SH-SY5Y (cell line): Measurements from ENCODE around the gene CD40LG.

ENCODE experiments used
- GATA2 ChIP-seq: IDR thresholded peaks from 2 replicates; pipeline ENCODE4 v1.6.1; 2011; ENCODE audit warnings: mild to moderate bottlenecking, low read depth, low read length
- GATA3 ChIP-seq: IDR thresholded peaks from 2 replicates; pipeline ENCODE4 v1.6.1; 2011; ENCODE audit warnings: low read depth, mild to moderate bottlenecking, low read length, moderate library complexity

Gene CD40LG

DNA sequence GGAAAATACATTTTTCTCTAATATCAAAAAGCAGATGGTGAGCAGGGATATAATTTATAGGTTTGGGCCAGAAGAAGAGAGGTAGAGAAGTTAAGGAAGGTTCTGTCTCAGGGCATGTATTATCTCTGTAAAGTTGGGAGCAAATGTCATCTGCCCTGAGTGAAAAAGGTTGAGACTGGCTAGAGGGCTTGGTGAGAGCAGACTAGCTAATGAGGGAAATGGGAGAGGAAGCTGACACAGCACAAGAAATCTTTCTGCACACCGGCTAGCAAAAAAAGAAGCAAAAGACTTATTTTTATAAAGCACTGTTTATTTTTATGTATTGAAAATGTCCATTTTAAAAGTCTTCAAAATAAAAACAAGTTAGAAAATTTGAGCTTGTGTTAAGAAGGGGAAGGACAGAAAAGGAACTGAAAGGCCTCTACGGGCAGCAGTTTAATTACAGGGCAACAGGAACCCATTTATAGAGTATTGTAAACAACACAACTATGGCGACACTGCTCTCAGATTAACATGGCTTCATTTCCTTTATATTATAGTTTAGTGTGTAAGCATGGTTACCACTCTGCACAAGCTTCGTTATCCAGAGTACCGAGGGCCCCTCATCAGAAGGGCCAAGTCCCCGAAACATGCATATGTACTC, 17.4 kb downstream of the CD40LG start:
- TF ChIP-seq GATA3, result no peak
- TF ChIP-seq GATA2, result no peak

DNA sequence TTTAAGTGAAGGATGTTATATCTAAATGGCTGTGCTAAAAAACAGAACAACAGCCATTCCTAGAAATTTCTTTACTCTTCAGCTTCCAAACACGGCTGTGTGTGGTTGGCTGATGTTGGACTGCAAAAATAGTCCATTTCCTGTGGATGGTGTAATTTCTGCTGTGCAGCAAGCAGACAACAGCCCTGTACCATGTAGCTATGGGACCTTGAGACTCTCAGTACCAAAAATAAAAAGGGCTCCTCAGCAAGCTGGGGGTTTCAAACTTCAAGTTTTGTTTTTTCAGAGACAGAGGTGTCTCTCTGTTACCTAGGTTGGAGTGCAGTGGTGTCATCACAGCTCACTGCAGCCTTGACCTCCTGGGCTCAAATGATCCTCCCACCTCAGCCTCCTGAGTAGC, 18.1 kb downstream of the CD40LG start:
- TF ChIP-seq GATA3 (no peak), GATA2 (no peak)

DNA sequence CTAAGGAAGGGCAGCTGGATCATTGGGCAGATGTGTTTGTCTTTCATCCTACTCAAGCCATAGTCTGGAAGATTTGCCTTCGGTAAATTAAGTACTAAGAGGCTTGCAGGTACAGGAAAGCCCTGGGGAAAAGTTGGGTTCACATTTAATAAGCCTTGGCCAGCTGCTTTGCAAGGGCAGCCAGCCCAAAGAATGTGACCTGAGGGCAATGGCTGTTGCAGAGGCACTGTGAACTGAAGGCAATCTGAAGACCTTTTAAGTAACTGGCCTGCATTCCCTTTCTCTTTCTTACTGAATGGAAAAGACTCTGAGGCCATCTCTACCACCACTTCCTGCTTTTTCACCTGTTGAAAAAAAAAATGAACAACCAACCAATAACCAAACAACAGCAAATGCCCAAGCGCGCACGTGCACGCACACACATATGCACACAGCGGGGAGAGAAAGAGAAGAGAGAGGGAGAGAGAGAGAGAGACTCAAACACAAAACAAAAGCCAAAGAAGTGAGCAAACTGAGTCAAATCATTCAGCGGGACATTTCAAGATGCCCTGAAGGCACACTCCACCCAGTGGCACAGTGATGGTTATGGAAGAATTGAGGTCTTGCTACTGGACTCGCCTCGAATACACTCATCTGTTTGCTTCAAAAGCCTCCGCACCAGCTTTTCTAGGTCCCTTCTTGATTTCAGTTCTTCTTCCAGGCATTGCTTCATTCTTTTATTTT, 19.6 kb downstream of the CD40LG start:
- TF ChIP-seq GATA3 (no peak), GATA2 (no peak)

DNA sequence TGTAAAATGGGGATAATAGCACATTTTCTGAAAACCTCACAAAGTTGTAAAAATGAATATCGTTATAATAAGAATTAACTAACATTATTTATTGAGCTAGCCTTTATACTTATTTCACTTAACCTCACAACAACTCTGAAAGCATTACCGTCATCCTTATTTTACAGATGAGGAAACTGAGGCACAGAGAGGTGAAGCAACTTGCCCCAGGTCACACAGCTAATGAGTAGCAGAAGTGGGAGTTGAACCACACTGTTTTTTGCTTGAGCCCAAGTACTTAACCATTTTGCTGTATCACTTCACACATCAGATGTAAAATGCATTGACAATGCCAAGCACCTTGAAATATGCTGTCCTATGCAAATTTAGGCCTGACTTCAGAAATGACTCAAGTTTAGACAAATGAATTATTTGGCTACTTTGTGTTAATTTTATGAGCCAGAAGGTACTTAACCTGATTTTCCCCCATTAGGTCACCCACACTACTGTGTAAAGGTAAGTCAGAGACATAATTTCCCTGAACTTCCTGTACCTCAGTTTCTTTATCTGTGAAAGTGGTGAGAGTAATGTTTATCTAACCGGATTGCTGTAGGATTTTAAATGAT, 23.1 kb downstream of the CD40LG start:
- TF ChIP-seq GATA2 (no peak), GATA3 (no peak)

DNA sequence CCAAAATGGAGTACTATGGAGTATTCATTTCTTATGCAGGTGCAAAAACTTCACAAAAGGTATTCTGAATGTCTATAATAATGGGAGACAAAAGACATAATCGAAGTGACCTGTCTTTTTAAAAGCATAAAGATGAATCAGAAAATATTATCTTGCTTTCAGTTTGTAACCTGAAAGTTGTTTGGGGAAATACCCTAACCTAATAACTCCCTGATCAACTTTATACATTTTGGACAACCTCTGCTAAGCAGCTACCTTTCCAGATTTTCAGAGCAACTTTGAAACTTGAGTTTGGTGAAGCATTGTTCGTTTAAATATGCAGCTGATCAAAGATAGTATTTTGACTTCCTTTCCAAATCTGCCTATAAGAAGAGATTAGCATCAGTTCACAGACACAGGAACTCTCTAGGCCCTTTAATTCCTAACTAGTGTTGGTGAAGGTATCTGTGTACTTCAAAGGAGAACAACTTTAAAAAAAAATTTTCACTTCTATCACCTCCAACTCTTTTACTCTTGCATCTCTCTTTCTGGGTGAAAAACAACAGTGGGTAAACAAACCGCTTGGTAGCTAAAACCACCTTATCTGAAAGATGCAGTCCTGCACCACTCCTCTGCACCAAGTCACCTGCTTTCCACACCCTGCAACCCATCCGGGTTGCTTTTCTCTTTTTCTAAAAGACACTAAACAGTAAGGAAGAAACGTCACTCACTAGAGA, 26.5 kb downstream of the CD40LG start:
- TF ChIP-seq GATA3 (no peak), GATA2 (no peak)

DNA sequence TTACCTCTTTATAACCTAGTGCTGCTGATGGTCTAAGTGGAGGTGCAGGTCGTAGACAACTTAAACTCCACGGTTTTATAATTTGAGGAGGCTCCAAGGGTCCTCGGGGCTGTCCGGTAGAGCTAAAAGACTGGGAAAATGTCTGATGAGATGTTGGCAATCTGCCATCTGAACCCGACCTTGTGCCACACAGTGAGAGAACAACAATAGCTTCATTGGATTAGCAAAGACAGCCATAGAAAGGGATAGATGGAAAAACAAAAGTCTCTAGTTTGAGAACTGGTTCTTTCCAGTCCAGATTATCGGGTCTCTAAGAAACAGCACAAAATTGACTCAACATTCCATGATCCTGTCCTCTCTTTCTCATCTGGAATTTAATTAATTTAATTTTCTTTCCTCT, 31.6 kb downstream of the CD40LG start:
- TF ChIP-seq GATA2 (no peak), GATA3 (no peak)

DNA sequence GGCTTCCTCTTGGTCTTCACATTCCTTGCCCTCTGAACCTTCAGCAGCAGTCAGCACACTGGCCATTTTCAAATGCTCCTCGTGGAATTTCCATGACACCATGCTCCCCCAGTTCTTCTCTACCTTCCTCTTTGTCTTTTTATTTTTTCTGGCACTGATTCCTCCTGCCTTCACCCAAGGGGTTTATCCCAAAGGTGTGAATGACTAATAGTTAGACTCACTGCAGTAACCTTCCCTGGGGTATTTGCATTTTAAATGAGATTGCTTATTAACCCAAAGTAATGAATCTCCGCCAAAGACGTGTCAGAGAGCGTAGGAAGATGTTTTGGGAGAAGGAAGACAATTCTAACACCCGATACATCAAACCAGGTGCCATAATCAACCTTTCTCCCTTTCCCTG, 36.2 kb downstream of the CD40LG start:
- no peak for TF ChIP-seq GATA2
- TF ChIP-seq GATA3, result no peak

DNA sequence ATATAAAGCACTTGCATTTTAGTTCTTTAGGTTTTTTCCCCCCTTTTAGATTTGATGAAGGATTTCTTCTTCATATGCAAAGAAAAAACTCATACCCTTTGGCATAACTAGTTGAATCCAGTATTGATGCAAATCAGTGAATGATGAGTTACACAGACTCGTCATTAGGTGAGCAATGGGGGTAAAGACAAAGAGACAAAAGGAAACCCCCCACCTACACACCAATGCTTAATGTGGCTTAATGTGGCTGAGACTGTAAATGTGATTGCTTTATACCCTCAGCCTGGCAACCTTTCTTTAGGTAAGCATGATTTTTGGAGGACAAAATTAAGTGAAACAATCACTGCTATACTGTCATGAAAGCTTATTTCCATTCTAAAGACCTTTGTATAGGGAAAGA, 39.5 kb downstream of the CD40LG start:
- no peak for TF ChIP-seq GATA3
- TF ChIP-seq GATA2, result no peak

GRCh38 chrX:136689436-136689835, 41.5 kb downstream of the CD40LG start:
- TF ChIP-seq GATA2 (no peak), GATA3 (no peak)

- TF ChIP-seq GATA2, result no peak
- TF ChIP-seq GATA3, result no peak
Measured at GRCh38 chrX:136691028-136691809, 43.3 kb downstream of the CD40LG start.

DNA sequence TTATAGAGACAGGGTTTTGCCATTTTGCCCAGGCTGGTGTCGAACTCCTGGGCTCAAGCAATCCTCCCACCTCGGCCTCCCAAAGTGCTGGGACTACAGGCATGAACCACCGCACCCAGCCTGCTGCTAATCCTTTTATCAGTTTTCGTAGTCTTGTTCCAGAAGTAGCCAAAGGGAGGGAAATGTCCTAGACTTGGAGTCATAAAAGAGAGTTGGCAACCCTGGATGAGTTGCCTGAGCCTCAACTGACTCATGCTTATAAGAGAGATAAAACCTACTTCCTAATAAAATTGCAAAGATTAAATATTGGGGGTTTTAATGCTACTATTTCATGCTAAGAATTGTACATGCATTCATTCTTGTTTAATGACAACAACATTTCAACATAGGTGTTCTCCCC, 44.3 kb downstream of the CD40LG start:
- TF ChIP-seq GATA2 (no peak), GATA3 (no peak)

- TF ChIP-seq GATA3, result no peak
- no peak for TF ChIP-seq GATA2
Measured at GRCh38 chrX:136694431-136695087, 46.6 kb downstream of the CD40LG start.

- TF ChIP-seq GATA3 (no peak), GATA2 (no peak)
Measured at GRCh38 chrX:136697156-136697555, 49.2 kb downstream of the CD40LG start.
